Anterior cingulate cortex (tissue), 58 donors: ENCODE measurements around the gene CCDC180.
"Not testable (repeated sequence)": the region's sequence is repeated elsewhere in the genome, so short reads cannot be mapped to it uniquely, and the experiment has no call there.

Source experiments
- DNase-seq, 58 donors: peaks; one replicate each; lab custom pipeline; 2025; lab: John Stamatoyannopoulos, UW

The CCDC180 gene

GRCh38 chr9:97307500-97308163 is at the start of gene CCDC180:
CCDC180 (plus strand) TSS chr9:97307659; CDS start chr9:97308064, 405 bp downstream.
- peak in 2 of 58 donors; percentile 12 to 41 for DNase-seq

GRCh38 chr9:97259834-97260514 is 47.5 kb upstream of the CCDC180 start:
- not testable (repeated sequence) for DNase-seq

- no peak for DNase-seq
Measured at GRCh38 chr9:97271292-97271691, 36.2 kb upstream of the CCDC180 start.

- DNase-seq: no peak
Measured at GRCh38 chr9:97272072-97272471, 35.4 kb upstream of the CCDC180 start.

GRCh38 chr9:97276310-97276852 is 31.1 kb upstream of the CCDC180 start:
- DNase-seq: no peak

GRCh38 chr9:97277953-97278352 is 29.5 kb upstream of the CCDC180 start:
- DNase-seq: no peak

- DNase-seq: no peak
Measured at GRCh38 chr9:97280755-97281330, 26.6 kb upstream of the CCDC180 start.

GRCh38 chr9:97283768-97284167 is 23.7 kb upstream of the CCDC180 start:
- no peak for DNase-seq

GRCh38 chr9:97284798-97285197 is 22.7 kb upstream of the CCDC180 start:
- no peak for DNase-seq

GRCh38 chr9:97292200-97292599 is 15.3 kb upstream of the CCDC180 start:
- DNase-seq: no peak

- DNase-seq: peak in 2 of 58 donors; percentile 6 to 19
Measured at GRCh38 chr9:97293207-97293721, 14.2 kb upstream of the CCDC180 start.

GRCh38 chr9:97293818-97294217 is 13.6 kb upstream of the CCDC180 start:
- no peak for DNase-seq

GRCh38 chr9:97297889-97298288 is 9.6 kb upstream of the CCDC180 start:
- DNase-seq: no peak

GRCh38 chr9:97299809-97300414 is 7.5 kb upstream of the CCDC180 start:
- DNase-seq: no peak

GRCh38 chr9:97300586-97300985 is 6.9 kb upstream of the CCDC180 start:
- DNase-seq: no peak

GRCh38 chr9:97301974-97302373 is 5.5 kb upstream of the CCDC180 start:
- DNase-seq: no peak

- no peak for DNase-seq
Measured at GRCh38 chr9:97304586-97304985, 2.9 kb upstream of the CCDC180 start.

GRCh38 chr9:97305501-97306298 is 1.8 kb upstream of the CCDC180 start:
- no peak for DNase-seq

- DNase-seq: peak in 48 of 58 donors; percentile 8 to 80 (median 53)
Measured at GRCh38 chr9:97307091-97307490, 368 bp upstream of the CCDC180 start.

- DNase-seq: no peak
Measured at GRCh38 chr9:97309260-97309659, 1.8 kb downstream of the CCDC180 start.
